GM13977 (cell line): ENCODE results near the gene TMEM131L.

Source experiments
- DNase-seq: peaks from one replicate; pipeline ENCODE4 v3.0.0; 2012; ENCODE audit warnings: low spot score
- in situ Hi-C: fragments of 300-500 bp; cut with MboI; formaldehyde crosslinking; loops from one replicate; pipeline ENCODE4 v1.12.0; 2022; ENCODE audit warnings: low sequenced_read_pairs, low pct_unique_long_range_greater_than_20kb, mixed read lengths, inconsistent platforms; ENCODE audit not compliant: unreplicated experiment
- TF ChIP-seq, protein P1 (sequence below): IDR thresholded peaks from 2 replicates; pipeline ENCODE4 v1.5.1; 2012; ENCODE audit warnings: mild to moderate bottlenecking, control low read depth; ENCODE audit not compliant: insufficient read depth; ENCODE audit errors: extremely low read depth, missing control alignments

The TMEM131L gene

DNA sequence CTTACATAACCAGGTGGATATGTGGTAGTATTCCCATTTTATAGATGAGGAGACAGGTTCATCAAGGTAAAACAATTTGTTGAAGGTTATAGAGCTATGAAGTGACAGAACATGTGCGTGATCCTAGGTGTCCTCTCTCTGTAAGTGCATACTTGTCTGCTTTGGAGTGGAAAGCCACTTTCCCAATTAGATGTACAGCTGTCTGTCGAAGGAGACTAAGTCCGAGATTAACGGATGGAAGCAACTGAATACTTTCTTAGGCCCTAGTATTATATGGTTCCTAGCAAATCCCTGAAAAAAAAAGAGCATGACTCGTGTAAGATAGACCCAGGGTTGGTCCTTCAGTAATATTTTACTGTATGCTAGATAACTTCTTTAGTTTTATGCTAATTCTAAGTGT is 19.7 kb downstream of the TMEM131L start:
- TF ChIP-seq, protein P1, sequence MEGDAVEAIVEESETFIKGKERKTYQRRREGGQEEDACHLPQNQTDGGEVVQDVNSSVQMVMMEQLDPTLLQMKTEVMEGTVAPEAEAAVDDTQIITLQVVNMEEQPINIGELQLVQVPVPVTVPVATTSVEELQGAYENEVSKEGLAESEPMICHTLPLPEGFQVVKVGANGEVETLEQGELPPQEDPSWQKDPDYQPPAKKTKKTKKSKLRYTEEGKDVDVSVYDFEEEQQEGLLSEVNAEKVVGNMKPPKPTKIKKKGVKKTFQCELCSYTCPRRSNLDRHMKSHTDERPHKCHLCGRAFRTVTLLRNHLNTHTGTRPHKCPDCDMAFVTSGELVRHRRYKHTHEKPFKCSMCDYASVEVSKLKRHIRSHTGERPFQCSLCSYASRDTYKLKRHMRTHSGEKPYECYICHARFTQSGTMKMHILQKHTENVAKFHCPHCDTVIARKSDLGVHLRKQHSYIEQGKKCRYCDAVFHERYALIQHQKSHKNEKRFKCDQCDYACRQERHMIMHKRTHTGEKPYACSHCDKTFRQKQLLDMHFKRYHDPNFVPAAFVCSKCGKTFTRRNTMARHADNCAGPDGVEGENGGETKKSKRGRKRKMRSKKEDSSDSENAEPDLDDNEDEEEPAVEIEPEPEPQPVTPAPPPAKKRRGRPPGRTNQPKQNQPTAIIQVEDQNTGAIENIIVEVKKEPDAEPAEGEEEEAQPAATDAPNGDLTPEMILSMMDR, result no peak
- no peak for DNase-seq
- in situ Hi-C loops, result no loop called here

DNA sequence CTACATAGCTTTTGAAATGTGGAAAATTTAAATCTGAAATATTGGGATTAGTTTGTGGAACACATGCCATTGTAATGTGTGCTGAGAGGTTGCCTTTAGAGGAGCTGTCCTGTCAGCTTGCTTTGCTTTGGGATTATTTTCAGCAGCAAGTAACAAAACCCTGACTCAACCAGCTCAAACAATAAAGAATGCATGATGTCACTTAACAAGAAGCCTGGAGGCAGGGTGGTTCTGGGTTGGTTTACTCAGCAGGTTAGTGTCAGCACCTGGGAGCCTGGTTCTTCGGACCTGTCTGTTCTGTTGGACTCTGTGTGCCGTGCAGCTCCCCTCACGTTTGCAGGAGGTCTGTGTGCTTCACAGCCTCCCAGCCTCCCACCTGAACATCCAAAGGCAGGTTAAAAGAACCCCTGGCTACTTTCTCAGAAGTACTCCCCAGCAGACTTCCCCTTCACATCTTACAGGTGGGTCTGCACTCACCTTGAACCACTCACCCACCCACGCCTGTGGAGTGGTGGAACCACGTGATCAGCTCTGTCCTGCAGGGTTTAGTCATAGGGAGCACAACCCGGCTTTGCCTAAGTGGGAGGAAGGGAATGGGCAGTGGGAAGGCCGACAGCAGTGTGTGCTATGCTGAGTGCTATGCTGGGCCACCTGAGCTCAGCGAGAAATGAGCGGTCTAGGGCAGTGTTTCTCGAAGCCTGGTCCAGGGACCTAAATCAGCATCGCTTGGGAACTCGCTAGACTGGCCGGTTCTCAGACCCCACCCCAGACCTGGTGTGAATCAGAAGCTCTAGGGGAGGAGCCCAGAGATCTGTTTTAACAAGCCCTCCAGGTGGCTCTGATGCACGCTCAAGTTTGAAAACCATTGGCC is 20.4 kb downstream of the TMEM131L start:
- DNase-seq, result no peak
- in situ Hi-C loops, result no loop called here

DNA sequence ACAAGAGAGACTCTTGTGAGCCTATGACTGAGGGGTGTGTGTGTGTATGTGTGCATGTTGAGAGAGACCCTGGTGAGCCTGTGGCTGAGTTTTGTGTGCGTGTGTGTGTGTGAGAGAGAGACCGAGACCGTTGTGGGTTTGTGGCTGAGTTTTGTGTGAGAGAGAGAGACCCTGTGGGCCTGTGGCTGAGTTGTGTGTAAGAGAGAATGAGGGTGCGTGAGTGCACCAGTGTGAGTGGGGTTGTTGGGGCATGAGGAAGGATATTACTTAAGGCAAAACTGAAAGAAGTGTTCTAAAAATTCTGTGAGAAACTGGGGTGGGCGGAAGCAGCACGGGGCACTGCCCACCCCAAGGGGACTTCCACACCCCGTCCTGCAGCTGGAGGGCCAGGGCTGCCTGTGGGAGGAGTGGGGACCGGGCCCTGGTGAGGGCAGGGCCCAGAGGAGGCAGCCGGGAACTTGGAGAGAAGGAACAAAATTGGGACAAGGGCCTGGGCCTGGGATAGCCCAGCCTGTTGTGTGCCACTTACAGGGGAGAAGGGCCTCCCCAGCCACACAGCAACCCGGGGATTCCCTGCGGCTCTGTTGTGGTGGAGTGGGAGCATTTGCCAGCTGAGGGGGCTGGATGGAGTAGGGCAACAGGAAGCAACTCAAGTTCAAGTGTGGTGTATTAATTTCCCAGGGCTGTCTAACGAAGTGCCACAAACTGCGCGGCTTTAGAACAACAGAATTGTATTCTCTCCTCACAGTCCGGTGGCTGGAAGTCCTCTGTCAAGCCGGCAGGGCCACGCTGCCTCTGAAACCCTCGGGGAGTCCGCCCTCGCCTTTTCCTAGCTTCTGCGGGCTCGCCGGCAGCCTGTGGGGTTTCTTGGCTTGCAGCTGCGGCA is 22.1 kb downstream of the TMEM131L start:
- DNase-seq, result peak; percentile 65
- TF ChIP-seq, protein P1, result no peak
- in situ Hi-C loops, result no loop called here

More for the DNA sequence above, 20.4 kb downstream of the TMEM131L start:
- TF ChIP-seq, protein P1, result no peak

DNA sequence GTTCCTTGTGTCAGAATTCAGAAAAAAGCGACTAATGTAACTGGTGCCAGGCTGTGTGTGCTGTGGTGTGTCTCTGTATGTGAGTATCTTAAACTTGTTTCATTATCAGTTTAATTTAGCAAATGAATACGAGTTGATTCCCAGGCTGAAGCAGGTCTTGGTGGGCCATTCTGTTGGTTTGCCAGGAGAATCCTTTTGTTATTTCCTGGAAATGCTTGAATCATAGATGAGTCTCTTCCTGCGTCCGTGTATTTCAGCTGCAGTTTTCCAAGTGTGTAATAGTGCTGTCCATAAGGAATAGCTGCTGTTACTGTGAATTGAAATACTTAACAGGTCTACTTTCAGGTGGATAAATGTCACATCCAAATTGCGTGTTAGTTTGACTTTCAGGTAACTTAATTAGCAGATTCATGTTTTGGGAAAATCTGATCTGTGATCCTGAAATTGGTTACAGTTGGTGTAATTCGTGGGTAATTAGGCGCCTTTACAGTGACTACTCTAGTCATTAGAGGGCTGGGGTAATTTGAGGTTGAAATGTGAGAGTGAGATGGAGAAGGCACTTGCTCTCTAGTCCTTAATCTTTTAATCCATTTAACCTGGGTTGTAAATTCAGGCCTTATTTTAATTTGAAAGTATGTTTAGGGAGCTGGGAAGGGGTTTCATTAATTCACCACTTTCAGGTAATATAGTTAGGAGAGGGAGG is 23.8 kb downstream of the TMEM131L start:
- in situ Hi-C loops, result no loop called here
- no peak for DNase-seq
- TF ChIP-seq, protein P1, result no peak

DNA sequence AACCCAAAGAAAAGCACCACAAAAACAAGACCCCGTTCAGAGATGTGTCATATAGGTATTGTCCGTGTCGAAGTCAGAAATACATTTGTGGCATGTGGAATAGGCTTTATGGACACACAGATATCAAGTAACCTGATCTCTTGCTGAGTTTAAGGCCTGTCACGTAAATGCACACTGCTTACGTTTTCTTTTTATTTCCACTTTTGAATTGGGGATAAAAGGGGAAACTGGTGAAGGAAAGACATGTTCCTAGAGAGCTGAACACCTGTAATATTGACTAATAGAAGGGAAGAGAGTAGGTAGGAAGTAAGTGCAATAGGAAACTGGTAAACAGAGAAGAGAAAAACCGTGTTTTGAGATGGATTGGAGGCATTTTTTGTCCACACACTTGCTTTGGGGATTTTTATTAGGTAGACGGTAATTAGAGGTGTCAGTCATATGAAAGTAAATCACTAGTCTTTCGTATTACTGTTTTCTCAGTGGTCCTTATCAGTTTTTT is 24.9 kb downstream of the TMEM131L start:
- TF ChIP-seq, protein P1, result no peak
- in situ Hi-C loops, result no loop called here
- DNase-seq, result no peak

DNA sequence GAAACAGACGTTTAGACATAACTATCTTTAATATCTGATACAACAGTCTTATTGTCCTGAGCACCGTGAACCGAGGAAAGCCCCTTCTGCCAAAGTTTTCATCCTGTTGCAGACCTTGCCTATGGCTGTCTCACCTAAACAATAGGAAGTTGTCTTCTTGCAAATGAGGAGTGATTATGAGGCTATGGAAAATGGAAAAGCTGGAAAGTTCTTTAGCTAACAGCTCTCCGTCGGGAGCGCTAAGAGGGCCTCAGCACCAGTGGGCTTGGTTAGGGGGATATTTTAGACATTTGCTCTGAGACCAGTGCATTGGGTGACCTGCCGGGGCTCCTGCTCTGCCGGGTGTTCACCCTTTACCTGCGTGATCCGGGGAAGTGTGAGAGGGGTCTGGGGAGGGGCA is 28.4 kb downstream of the TMEM131L start:
- no peak for DNase-seq
- in situ Hi-C loops, result no loop called here
- TF ChIP-seq, protein P1, result no peak
